GM19455 (cell line): ENCODE data around the gene HRG.
"Not testable (repeated sequence)": the region's sequence is repeated elsewhere in the genome, so short reads cannot be mapped to it uniquely, and the experiment has no call there.

Source experiments
- ATAC-seq: cut with Tn5 transposase; IDR thresholded peaks from one replicate; pipeline ENCODE4 v1.9.1; 2021; ENCODE audit not compliant: unreplicated experiment

The HRG gene

GRCh38 chr3:186678604-186679003, 12.8 kb downstream of the HRG start:
- ATAC-seq: no peak

GRCh38 chr3:186679151-186679550, 13.3 kb downstream of the HRG start:
- no peak for ATAC-seq

- no peak for ATAC-seq
Observed at GRCh38 chr3:186680869-186681268, 15.1 kb downstream of the HRG start.

- no peak for ATAC-seq
Observed at GRCh38 chr3:186682812-186683211, 17.0 kb downstream of the HRG start.

- no peak for ATAC-seq
Observed at GRCh38 chr3:186683979-186684378, 18.2 kb downstream of the HRG start.

GRCh38 chr3:186686475-186686874, 20.7 kb downstream of the HRG start:
- not testable (repeated sequence) for ATAC-seq

- ATAC-seq: no peak
Observed at GRCh38 chr3:186687120-186687651, 21.4 kb downstream of the HRG start.

- ATAC-seq: not testable (repeated sequence)
Observed at GRCh38 chr3:186690304-186690703, 24.5 kb downstream of the HRG start.

- no peak for ATAC-seq
Observed at GRCh38 chr3:186691676-186692075, 25.9 kb downstream of the HRG start.

- no peak for ATAC-seq
Observed at GRCh38 chr3:186693843-186694242, 28.0 kb downstream of the HRG start.

GRCh38 chr3:186694288-186695032, 28.6 kb downstream of the HRG start:
- no peak for ATAC-seq

GRCh38 chr3:186696522-186696921, 30.7 kb downstream of the HRG start:
- no peak for ATAC-seq

GRCh38 chr3:186697510-186697909, 31.7 kb downstream of the HRG start:
- no peak for ATAC-seq

GRCh38 chr3:186700267-186700666, 34.5 kb downstream of the HRG start:
- ATAC-seq: no peak

GRCh38 chr3:186702451-186702850, 36.6 kb downstream of the HRG start:
- ATAC-seq: not testable (repeated sequence)

- ATAC-seq: no peak
Observed at GRCh38 chr3:186705882-186706780, 40.3 kb downstream of the HRG start.

GRCh38 chr3:186708983-186709679, 43.3 kb downstream of the HRG start:
- no peak for ATAC-seq

GRCh38 chr3:186710694-186711093, 44.9 kb downstream of the HRG start:
- not testable (repeated sequence) for ATAC-seq

- no peak for ATAC-seq
Observed at GRCh38 chr3:186713499-186713898, 47.7 kb downstream of the HRG start.

GRCh38 chr3:186717039-186717457, 51.2 kb downstream of the HRG start, which contains the start of gene KNG1:
TSS of gene KNG1 (plus strand) at chr3:186717359. CDS start at chr3:186717543, 184 bp downstream.
- ATAC-seq: no peak
